Ramos (cell line): ENCODE measurements around the gene JKAMP.
"Not testable (repeated sequence)": the region's sequence is repeated elsewhere in the genome, so short reads cannot be mapped to it uniquely, and the experiment has no call there.

Experiments
- in situ Hi-C: fragments of 300-500 bp; cut with MboI; formaldehyde crosslinking; loops from one replicate; pipeline ENCODE4 v1.14.3; 2022; ENCODE audit warnings: low sequenced_read_pairs; ENCODE audit not compliant: unreplicated experiment

The JKAMP gene

DNA sequence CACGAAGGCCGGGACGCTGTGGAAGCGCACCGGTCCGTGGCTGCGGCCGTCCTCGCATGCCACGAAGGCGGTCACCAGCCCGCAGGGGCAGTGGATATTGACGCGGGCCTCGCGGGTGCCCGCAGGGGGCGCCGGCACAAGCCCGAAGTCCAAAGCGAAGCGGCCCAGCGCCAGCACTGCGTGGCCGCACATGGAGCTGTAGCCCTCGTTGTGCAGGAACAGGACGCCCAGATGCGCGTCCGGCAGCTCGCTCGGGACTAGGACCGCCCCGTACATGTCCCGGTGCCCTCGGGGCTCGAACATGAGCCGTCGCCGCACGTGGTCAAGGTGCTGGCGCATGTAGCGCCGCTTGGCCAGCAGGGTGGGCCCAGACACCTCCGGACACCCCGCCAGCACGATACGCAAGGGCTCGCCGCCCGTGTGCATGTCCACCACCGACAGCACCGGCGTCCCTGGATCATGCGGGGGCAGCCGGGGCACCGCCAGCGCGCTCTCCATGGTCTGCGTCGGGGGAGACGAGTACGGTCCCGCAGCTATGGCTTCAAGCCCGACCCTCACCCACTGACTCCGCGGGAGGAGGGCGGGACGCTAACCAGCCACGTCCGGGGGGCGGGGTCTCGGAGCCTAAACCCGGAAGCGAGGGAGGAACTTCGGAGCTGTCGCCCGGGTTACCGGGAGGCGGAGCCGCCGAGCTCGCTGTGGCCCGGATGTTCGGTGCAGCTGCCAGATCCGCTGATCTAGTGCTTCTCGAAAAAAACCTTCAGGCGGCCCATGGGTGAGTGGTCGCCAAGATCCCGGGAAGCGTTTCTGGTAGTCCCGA lies at the start of gene JKAMP, which contains the start of gene L3HYPDH:
TSS of gene JKAMP (plus strand) at position 699 of the 820 bp plus-strand sequence. CDS start at position 772, 73 bp downstream.
TSS of gene L3HYPDH (minus strand) at position 590 of the 820 bp plus-strand sequence. CDS start at position 498, 92 bp downstream.
- in situ Hi-C loops: loop anchor here (25.0 kb wide), 1 partner anchor 678 kb away; the partner anchor contains the start of gene DHRS7

GRCh38 chr14:59435101-59435500 lies 49.2 kb upstream of the JKAMP start:
- in situ Hi-C loops: no loop called here

DNA sequence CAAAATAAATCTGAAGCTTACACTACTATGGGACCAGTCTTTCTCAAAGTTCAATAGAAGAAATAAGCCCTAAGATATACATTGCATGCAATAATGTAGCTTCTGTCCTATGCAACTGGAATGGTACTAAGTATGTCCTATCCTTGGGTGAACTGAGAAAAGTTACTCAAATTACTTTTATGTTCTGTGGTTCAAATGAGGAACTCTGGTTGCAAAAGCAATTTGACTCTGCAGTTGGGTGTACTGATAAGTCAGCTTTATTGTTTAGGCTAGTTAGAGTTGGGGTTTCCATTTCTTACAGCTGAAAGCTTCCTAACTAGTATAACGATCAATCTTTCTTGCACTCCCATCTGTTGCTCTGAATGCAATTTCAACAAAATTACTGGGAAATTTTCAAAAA lies 48.3 kb upstream of the JKAMP start:
- in situ Hi-C loops: no loop called here

DNA sequence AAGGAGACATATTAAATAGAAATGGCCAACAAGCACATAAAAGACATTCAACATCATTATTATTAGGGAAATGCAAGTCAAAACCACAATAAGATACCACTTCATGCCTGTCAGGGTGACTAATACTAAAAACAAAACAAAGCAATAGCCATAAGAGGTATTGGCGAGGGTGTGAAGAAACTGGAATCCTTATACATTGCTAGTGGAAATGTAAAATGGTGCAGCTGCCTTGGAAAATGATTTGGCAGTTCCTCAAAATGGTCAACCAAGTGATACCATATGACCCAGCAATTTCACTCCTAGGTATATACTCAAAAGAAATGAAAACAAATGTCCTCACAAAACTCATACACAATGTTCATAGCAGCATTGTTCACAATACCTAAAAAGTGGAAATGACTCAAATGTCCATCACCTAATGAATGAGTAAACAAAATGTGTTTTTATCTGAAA lies 46.1 kb upstream of the JKAMP start:
- in situ Hi-C loops: no loop called here

DNA sequence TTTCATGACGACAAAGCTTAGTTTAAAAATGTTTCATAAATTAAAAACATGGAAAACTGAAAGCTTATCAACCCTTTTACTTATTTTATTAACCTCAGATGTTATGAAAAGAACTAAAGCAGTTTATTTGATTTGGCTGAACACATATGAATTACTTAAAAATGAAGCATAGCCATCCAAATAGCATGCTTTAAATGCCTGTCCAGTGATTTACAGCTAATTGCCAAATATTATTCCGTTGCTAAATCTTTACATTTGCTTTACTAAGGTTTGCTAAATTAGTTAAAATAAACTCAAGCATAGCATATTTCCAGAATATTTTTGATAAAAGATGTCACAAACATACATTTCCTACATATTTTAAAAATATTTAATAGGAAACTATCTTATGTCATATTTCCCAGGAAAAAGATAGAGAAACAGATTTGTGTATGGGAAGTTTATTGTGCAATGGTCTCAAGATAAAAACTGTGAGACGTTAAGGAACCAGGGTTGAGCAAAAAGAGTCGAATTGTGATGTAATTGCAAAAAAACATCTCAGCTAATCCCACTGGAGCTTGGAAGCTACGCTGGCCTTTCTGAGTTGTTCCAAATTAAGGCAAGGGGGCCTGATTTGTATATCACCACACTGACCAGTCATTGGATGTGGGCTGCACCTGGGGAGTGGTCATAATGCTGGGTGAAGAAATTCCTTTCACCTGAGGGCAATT lies 44.9 kb upstream of the JKAMP start:
- in situ Hi-C loops: no loop called here

DNA sequence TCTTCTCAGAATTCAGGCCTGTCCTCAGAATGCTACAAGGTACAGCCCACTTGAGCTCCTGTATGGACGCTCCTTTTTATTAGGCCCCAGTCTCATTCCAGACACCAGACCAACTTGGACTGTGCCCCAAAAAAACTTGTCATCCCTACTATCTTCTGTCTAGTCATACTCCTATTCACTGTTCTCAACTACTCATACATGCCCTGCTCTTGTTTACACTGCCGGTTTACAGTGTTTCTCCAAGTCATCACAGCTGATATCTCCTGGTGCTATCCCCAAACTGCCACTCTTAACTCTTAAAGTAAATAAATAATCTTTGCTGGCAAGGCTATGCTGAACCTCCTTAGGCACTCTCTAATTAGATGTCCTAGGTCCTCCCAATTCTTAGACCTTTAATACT lies 35.6 kb upstream of the JKAMP start:
- in situ Hi-C loops: not testable (repeated sequence)

GRCh38 chr14:59450716-59451115 lies 33.6 kb upstream of the JKAMP start:
- in situ Hi-C loops: no loop called here

DNA sequence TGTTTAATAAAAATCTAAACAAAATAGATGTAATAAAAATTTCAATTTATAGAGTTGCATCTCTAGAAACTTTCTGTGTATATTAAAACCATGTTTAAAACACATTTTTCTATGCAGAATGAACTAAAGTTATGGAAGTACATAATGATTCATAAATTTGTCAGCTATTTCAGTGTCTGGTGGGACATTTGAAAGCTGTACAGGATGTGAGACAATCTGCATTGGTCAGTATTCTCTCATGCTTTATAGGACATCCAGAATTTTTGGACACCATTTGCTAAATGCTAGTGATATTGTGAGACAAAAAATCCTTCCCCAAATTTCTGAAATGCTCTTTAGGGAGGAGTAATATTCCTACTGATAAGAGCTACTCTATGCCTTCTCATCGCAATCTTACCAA lies 32.5 kb upstream of the JKAMP start:
- in situ Hi-C loops: no loop called here

DNA sequence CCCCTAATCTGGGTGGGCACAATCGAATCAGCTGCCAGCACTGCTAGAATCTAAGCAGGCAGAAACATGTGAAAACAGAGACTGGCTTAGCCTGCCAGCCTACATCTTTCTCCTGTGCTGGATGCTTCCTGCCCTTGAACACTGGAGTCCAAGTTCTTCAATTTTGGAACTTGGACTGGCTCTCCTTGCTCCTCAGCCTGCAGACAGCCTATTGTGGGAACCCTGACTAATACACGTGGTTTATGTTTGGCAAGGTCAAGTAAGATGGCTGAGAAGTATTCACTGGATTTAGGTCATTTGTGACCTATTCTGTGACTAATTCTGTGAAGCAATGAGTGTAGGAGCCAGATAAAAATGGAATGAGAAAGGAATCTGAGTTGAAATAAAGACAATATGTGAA lies 30.2 kb upstream of the JKAMP start:
- in situ Hi-C loops: no loop called here

- in situ Hi-C loops: no loop called here
Observed at GRCh38 chr14:59455411-59455810, 28.9 kb upstream of the JKAMP start.

- in situ Hi-C loops: no loop called here
Observed at GRCh38 chr14:59458486-59458885, 25.8 kb upstream of the JKAMP start.

DNA sequence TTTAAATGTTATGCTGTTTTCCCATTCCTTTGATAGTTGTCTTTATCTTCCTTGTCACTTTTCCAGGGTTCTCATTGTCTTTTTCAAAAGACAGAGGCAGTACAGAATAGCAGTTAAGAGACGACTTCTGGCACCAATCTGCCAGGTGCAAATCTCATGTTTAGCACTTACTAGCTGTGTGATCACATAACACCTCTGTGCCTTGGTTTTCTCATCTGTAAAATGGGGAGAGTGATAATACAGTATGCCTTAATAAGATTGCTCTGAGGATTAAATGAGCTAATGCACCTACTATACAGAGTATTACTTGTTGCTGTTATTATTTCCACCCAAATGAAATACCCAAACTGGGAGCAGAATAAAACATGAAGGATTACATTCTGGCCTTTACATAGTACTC lies 23.9 kb upstream of the JKAMP start:
- in situ Hi-C loops: no loop called here

GRCh38 chr14:59461891-59462290 lies 22.4 kb upstream of the JKAMP start:
- in situ Hi-C loops: no loop called here

DNA sequence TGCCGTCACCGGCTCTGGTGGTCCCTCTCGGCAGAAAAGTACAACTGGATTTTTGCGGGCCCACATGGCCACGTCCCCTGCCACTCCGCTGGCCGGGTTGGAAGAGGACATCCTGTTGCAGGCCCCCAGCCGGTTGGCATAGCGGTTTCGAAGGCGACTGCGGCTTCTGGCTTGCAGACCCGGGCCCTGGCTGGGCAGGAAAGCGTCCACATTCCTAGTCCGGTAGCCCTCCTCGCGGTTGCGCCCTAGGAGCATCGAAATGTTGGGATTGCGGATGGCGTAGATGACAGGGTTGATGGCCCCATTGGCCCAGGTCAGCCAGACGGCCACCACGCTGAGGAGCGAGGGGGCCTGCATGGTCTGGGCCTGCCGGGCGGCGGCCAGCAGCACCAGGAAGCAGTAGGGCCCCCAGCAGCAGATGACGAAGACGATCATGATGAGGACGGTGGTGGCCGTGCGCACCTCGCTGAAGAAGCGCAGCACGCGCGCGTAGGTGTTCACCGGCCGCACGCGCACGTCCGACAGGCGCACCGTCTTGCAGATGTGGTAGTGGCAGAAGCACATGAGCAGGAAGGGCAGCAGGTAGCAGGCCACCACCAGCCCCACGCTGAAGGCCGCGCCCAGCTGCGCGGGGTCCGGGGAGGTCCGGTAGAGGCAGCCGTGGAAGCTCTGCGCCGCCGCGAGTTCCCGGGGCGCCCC lies 20.4 kb upstream of the JKAMP start:
- in situ Hi-C loops: no loop called here

GRCh38 chr14:59464486-59465315 lies 19.6 kb upstream of the JKAMP start:
- in situ Hi-C loops: no loop called here

DNA sequence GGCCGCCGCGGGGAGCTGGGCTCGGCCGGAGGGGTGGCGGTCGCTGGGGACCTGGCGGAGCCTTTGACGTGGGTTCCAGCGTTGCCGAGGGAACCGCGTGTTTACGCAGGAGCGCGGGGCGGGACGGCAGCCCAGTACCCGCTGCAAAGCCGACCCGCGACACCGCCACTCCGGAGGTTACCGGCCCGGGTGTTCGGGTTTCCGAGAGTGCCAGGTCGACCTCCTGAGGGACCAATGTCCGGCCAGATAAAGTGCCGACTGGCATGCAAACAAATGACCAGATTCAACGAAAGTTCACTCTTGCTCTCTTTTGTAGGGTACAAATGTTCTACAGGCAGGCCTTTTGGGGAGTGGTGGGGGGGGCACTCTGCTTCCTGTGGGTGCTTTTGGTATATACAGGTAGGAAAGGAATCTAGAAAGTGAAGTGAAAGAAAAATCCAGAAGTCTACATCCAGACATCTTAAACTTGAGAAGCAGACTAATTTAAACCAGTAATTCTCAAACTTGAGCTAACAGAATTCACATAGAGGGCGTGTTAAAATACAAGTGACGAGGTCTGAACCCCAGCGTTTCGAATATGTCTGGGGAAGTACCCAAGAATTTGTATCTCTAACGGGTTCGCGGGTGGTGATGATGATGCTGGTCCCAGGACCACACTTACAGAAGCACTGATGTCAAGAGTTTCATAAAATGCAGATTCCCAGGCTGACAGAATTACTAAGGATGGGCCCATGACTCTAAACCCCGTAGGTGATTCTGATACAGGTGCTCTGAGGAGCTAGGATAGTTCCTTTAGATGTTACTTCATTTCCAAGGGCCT lies 18.8 kb upstream of the JKAMP start, which contains the start of gene GPR135:
TSS of gene GPR135 (minus strand) at position 65 of the 820 bp plus-strand sequence. CDS start 154 bp downstream, outside the sequence.
- in situ Hi-C loops: no loop called here

DNA sequence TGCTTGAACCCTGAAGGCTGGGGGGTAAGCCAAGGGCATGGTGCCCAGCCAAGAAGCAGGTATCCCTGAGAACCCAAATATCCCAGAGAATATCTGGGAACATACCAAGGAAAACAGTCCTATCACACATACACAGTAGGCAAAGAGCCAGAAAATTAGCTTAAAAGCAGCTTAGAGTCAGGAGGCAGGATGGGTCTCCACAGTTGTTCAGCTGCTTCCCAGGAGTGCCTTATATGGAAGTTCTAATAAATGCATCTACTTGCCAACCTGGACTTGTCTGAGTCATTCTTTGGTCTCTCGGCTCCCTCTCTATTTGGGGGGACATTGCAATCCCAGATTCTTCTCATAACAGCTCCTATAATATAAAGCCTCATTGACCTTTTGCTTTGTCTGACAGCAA lies 10.1 kb upstream of the JKAMP start:
- in situ Hi-C loops: no loop called here

DNA sequence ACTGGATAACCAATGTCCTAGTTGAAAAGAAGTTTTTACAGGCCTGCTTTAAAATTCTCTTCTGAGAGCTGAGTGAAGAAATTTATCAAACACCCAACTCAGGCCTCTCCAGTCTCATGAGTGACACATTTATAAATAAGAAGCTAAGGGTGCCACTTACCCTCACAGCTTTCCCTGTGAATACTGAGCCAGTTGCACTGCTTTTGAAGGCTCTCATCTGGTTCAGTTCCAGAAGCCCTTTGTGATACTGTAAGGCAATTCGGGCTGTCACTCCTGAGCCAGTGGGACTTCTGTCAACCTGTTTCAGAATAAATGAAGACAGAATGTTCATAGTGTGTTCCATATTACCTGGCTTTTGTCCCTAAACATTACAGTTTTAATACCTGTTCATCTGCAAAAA lies 8.6 kb upstream of the JKAMP start:
- in situ Hi-C loops: loop anchor here (25.0 kb wide), 1 partner anchor 687 kb away; the partner anchor contains the start of gene DHRS7

- in situ Hi-C loops: loop anchor here (25.0 kb wide), 1 partner anchor 684 kb away; the partner anchor contains the start of gene DHRS7
Observed at GRCh38 chr14:59478540-59478939, 5.8 kb upstream of the JKAMP start.
